HFF-Myc (cell line): ENCODE measurements around the gene ATP2A2.
A peak's percentile ranks its signal among the peaks of the same experiment; 100 is the strongest.

Experiments
- DNase-seq: peaks from one replicate; pipeline ENCODE4 v3.0.0-alpha.2; 2011; ENCODE audit warnings: low read depth; ENCODE audit errors: extremely low read depth
- H3K4me3 ChIP-seq: replicated peaks from 2 replicates; pipeline ENCODE4 v1.5.1; 2011; ENCODE audit warnings: low read depth, mild to moderate bottlenecking, control low read depth, low read length
- CTCF ChIP-seq: IDR thresholded peaks from 2 replicates; pipeline ENCODE4 v1.5.1; 2012; ENCODE audit warnings: mild to moderate bottlenecking, low read depth, low read length, control low read depth; ENCODE audit errors: missing control alignments

Gene ATP2A2

GRCh38 chr12:110282300-110282860, 1.3 kb downstream of the ATP2A2 start:
- no peak for DNase-seq
- TF ChIP-seq CTCF: no peak
- peak overlapping the region; percentile 93 for H3K4me3 ChIP-seq

- no peak for DNase-seq
- H3K4me3 ChIP-seq: peak overlapping the region; percentile 93
- TF ChIP-seq CTCF: no peak
Measured at GRCh38 chr12:110282956-110283817, 2.1 kb downstream of the ATP2A2 start.

- H3K4me3 ChIP-seq: peak overlapping the region; percentile 93
- no peak for DNase-seq
- no peak for TF ChIP-seq CTCF
Measured at GRCh38 chr12:110284597-110284996, 3.5 kb downstream of the ATP2A2 start.

- peak overlapping the region; percentile 93; the same call in 1 of the 2 replicates for H3K4me3 ChIP-seq
- TF ChIP-seq CTCF: no peak
- no peak for DNase-seq
Measured at GRCh38 chr12:110286623-110287022, 5.6 kb downstream of the ATP2A2 start.

- no peak for TF ChIP-seq CTCF
- no peak for DNase-seq
- no peak overlapping the region for H3K4me3 ChIP-seq
Measured at GRCh38 chr12:110287986-110288385, 6.9 kb downstream of the ATP2A2 start.

- no peak for TF ChIP-seq CTCF
- no peak overlapping the region for H3K4me3 ChIP-seq
- DNase-seq: no peak
Measured at GRCh38 chr12:110289044-110289710, 8.1 kb downstream of the ATP2A2 start.
